ENCODE data around the gene ADAP2.

ADAP2 gene

DNA sequence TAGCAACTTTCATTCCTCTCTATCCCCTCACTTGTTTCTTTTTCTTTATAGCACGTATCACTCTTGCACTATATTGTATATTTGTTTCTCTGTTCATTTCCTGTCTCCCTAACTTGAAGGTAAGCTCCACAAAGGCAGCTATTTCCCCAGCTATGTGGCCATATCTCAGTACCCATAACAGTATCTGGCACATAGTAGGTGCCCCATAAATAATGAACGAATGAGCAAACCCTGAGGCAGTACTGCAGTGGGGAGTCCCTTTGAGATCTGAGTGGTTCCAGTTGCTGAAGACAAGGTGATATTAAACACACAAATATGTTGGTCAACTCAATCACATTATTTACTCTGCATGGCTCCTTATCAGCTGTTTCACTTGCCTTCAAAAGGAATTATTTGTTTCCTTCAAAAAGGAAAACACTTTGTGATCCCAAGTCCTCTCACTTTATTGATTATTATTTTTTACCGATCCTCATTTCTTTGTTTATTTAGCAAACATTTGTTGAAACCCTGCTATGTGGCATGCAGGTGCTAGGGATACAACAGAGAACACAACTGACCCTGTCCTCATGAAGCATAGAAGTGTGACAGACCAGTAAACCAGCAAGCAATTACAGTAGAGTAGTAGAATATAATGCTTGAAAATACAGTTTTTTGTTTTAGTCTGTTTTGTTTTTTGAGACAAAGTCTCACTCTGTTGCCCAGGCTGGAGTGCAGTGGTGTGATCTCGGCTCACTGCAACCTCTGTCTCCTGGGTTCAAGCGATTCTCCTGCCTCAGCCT lies 5.7 kb upstream of the ADAP2 start:
- H3K27me3 ChIP-seq (ENCODE audit: control insufficient read depth in 1 of 2, insufficient read depth in 2 of 2, low read length in 2 of 2): peaks cover 5 to 7% of the 10 kb centered on the region in 2 donors
- H3K9ac ChIP-seq (ENCODE audit: low read depth in 1 of 2, low read length in 2 of 2): no peak overlapping the region
- H3K9me3 ChIP-seq (ENCODE audit: control insufficient read depth in 1 of 2, low read length in 2 of 2): no peaks in the 10 kb centered on the region
- no peaks in the 10 kb centered on the region for H3K36me3 ChIP-seq (ENCODE audit: control insufficient read depth in 1 of 2, insufficient read depth in 2 of 2, low read length in 2 of 2)
- no peak overlapping the region for H3K4me3 ChIP-seq (ENCODE audit: low read depth in 1 of 2, low read length in 2 of 2)
- H3K27ac ChIP-seq (ENCODE audit: low read depth, low read length): no peak overlapping the region
- H3K4me1 ChIP-seq (ENCODE audit: control insufficient read depth in 1 of 2, insufficient read depth in 2 of 2, low read length in 2 of 2): no peaks in the 10 kb centered on the region

DNA sequence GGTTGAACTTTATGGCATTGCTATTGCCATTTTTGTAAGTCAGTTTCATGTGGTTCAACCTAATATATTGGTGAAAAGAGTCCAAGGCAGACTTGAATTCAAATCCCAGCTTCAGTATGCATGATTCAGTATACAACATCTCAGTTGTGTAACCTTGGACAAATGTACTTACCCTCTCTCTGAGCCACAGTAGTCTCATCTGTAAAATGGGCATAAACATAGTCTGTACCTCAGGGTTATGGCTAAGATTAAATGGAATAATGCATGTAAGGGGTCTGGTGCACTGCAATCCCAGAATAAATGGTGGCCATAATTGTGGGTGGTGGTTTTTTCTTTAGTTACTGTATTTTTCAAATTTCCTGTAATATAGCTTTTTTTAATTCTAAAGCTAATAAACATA lies 4.7 kb upstream of the ADAP2 start:
- H3K9me3 ChIP-seq (ENCODE audit: control insufficient read depth in 1 of 2, low read length in 2 of 2): no peaks in the 10 kb centered on the region

DNA sequence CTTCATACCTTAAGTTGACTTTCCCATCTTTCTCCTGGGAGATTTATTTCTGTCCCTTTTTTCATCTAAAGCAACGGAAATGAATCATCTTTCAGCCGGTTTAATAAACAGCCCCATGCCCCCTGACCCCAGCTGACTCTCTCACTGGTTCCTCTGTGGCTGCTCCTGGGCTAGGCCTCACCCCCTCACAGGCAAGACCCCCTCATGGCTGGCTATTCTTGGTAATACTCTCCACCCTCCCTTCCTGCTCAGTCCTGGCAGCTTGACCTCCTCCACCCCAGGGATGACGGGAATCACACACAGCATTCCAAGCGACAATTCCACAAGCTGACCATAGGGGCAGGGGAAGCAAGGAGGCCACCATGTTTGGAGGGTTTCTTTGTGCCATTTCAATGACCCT lies 1.5 kb upstream of the ADAP2 start:
- H3K9me3 ChIP-seq (ENCODE audit: control insufficient read depth in 1 of 2, low read length in 2 of 2): no peaks in the 10 kb centered on the region
- no peaks in the 10 kb centered on the region for H3K36me3 ChIP-seq (ENCODE audit: control insufficient read depth in 1 of 2, insufficient read depth in 2 of 2, low read length in 2 of 2)
- H3K9ac ChIP-seq (ENCODE audit: low read depth in 1 of 2, low read length in 2 of 2): no peak overlapping the region
- H3K27ac ChIP-seq (ENCODE audit: low read depth, low read length): no peak overlapping the region
- peaks cover 25% of the 10 kb centered on the region in 2 donors for H3K27me3 ChIP-seq (ENCODE audit: control insufficient read depth in 1 of 2, insufficient read depth in 2 of 2, low read length in 2 of 2)
- H3K4me3 ChIP-seq (ENCODE audit: low read depth in 1 of 2, low read length in 2 of 2): no peak overlapping the region
- H3K4me1 ChIP-seq (ENCODE audit: control insufficient read depth in 1 of 2, insufficient read depth in 2 of 2, low read length in 2 of 2): peaks cover 5% of the 10 kb centered on the region in 2 donors

More for the DNA sequence above, 4.7 kb upstream of the ADAP2 start:
- Histone ChIP-seq H3K4me1 (ENCODE audit: control insufficient read depth in 1 of 2, insufficient read depth in 2 of 2, low read length in 2 of 2) (peaks cover 5% of the 10 kb centered on the region in 2 donors), H3K4me3 (ENCODE audit: low read depth in 1 of 2, low read length in 2 of 2) (no peak overlapping the region), H3K27ac (ENCODE audit: low read depth, low read length) (no peak overlapping the region), H3K36me3 (ENCODE audit: control insufficient read depth in 1 of 2, insufficient read depth in 2 of 2, low read length in 2 of 2) (no peaks in the 10 kb centered on the region), H3K9ac (ENCODE audit: low read depth in 1 of 2, low read length in 2 of 2) (no peak overlapping the region), H3K27me3 (ENCODE audit: control insufficient read depth in 1 of 2, insufficient read depth in 2 of 2, low read length in 2 of 2) (peaks cover 12 to 14% of the 10 kb centered on the region in 2 donors)

DNA sequence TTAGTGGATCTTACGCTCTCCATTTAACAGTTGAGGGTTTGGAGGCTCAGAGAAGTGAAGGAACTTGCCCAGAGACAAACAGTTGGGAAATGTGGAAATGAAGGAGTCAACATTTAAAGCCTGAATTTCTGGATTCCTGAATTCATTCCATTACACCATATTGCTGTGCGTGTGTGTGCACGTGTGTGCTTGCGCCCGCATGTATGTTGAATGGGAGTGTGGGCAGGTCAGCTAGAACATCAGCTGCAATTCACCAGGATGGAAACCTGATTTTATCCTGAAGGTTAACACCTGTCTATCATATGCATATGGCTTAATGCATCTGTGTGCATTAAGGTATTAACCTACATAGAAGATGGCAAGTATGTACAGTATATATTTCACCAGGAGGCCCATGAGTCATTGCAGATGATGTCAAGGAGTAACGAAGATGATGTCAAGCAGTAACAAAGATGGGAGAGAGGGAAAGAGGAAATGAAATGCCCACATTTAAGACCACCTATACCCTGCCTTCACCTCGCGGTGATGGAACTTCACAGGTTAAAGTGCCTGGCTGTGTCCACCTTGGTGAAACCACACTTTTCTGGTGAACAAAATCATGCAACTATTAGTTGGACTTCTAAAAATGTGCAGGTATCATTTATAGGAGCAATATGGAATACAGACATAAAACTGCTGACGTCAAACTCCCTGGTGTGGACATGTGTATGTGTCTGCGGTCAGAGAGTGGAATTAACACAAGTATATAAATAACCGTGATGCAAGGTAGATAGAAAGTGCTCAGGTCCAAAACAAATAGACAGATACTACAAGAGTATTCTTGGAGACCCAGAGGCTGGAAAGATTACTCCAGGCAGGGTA lies 832 bp upstream of the ADAP2 start:
- H3K36me3 ChIP-seq (ENCODE audit: control insufficient read depth in 1 of 2, insufficient read depth in 2 of 2, low read length in 2 of 2): no peaks in the 10 kb centered on the region
- H3K27me3 ChIP-seq (ENCODE audit: control insufficient read depth in 1 of 2, insufficient read depth in 2 of 2, low read length in 2 of 2): peaks cover 25% of the 10 kb centered on the region in 2 donors
- no peak overlapping the region for H3K27ac ChIP-seq (ENCODE audit: low read depth, low read length)
- no peak overlapping the region for H3K9ac ChIP-seq (ENCODE audit: low read depth in 1 of 2, low read length in 2 of 2)
- H3K4me1 ChIP-seq (ENCODE audit: control insufficient read depth in 1 of 2, insufficient read depth in 2 of 2, low read length in 2 of 2): peaks cover 5% of the 10 kb centered on the region in 2 donors
- H3K4me3 ChIP-seq (ENCODE audit: low read depth in 1 of 2, low read length in 2 of 2): peak overlapping the region; percentile 49 to 61
- no peaks in the 10 kb centered on the region for H3K9me3 ChIP-seq (ENCODE audit: control insufficient read depth in 1 of 2, low read length in 2 of 2)

DNA sequence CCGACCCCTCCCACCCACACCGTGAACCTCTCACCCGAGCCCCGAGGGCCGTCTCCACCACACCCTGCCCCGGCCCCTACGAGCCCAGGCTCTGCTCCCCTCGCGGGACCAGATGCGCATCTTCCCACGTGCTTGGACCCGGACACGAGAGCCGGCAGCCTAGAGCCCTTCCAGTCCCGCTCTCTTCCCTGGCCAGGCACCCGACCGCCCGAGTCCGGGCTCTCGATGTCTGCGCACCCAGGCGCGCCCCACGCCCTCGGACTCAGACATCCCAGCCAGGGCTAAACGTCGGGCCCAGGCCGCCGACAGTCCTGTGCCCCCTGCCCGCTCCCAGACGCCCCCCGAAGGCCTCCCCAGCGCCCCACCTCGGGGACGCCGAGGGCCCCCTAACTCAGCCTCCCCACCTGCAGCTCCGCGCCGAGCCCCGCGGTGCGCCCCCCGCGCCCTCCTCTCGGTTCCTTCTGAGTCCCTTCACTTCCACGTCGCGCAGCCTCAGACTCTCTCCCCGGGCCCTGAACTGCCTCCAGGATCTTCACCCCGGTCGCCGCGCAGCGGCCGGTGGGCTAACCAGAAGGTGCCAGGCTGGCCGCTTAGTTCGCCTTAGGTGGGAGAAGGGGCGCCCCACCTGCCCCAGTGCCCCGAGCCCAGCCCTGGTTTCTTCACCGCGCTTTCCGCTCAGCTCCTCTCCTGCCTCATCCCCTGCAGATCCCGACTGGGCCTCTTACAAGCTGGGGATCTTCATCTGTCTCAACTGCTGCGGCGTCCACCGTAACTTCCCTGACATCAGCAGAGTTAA lies 688 bp downstream of the ADAP2 start:
- Histone ChIP-seq H3K27me3 (ENCODE audit: control insufficient read depth in 1 of 2, insufficient read depth in 2 of 2, low read length in 2 of 2) (peaks cover 25% of the 10 kb centered on the region in 2 donors), H3K4me1 (ENCODE audit: control insufficient read depth in 1 of 2, insufficient read depth in 2 of 2, low read length in 2 of 2) (peaks cover 5% of the 10 kb centered on the region in 2 donors), H3K36me3 (ENCODE audit: control insufficient read depth in 1 of 2, insufficient read depth in 2 of 2, low read length in 2 of 2) (no peaks in the 10 kb centered on the region), H3K9me3 (ENCODE audit: control insufficient read depth in 1 of 2, low read length in 2 of 2) (no peaks in the 10 kb centered on the region), H3K27ac (ENCODE audit: low read depth, low read length) (no peak overlapping the region), H3K9ac (ENCODE audit: low read depth in 1 of 2, low read length in 2 of 2) (peak overlapping the region in 1 of 2 donors; percentile 1), H3K4me3 (ENCODE audit: low read depth in 1 of 2, low read length in 2 of 2) (peak overlapping the region; percentile 49 to 61)

DNA sequence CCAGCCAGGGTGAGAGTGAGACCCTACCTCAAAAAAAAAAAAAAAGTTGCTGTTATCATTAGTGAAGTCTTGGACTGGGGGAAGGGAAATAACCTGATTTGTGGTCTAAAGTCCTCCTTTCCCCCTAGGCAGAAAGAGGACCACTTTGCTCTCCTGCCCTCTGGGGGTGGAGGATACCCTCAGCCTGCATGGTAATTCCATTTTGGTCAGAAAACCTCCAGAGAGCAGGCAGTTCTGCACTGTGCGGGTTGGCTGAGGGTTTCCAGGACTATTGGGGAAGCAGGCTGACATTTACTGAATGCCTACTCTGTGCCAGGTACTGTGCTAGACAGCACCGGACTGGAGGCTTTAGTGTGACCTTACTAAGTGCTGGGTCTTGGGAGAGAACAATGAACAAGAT lies 2.6 kb downstream of the ADAP2 start:
- Histone ChIP-seq H3K9ac (ENCODE audit: low read depth in 1 of 2, low read length in 2 of 2) (no peak overlapping the region), H3K27me3 (ENCODE audit: control insufficient read depth in 1 of 2, insufficient read depth in 2 of 2, low read length in 2 of 2) (peaks cover 25% of the 10 kb centered on the region in 2 donors), H3K9me3 (ENCODE audit: control insufficient read depth in 1 of 2, low read length in 2 of 2) (no peaks in the 10 kb centered on the region), H3K4me3 (ENCODE audit: low read depth in 1 of 2, low read length in 2 of 2) (no peak overlapping the region), H3K27ac (ENCODE audit: low read depth, low read length) (no peak overlapping the region), H3K36me3 (ENCODE audit: control insufficient read depth in 1 of 2, insufficient read depth in 2 of 2, low read length in 2 of 2) (no peaks in the 10 kb centered on the region), H3K4me1 (ENCODE audit: control insufficient read depth in 1 of 2, insufficient read depth in 2 of 2, low read length in 2 of 2) (peaks cover 5% of the 10 kb centered on the region in 2 donors)

DNA sequence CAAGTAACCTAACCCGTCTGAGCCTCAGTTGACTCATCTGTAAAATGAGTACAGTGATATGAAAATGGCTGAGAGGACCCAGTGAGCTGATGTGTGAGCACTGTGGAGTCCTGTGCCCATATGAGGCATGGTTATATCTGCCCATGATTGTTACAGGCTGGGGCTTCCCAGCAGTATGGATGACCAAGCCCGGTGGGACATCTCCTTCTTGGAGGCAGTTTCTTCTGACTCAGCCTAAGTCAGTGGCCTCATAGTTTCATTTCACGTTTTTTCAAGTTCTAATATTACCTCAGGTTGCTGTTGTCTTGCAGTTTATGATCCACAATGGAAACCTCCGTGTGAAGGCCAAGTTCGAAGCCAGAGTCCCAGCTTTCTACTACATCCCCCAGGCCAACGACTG lies 4.8 kb downstream of the ADAP2 start:
- H3K36me3 ChIP-seq (ENCODE audit: control insufficient read depth in 1 of 2, insufficient read depth in 2 of 2, low read length in 2 of 2): peaks cover 0 to 4% of the 10 kb centered on the region in 2 donors
- no peak overlapping the region for H3K27ac ChIP-seq (ENCODE audit: low read depth, low read length)
- H3K27me3 ChIP-seq (ENCODE audit: control insufficient read depth in 1 of 2, insufficient read depth in 2 of 2, low read length in 2 of 2): peaks cover 13 to 15% of the 10 kb centered on the region in 2 donors
- H3K4me3 ChIP-seq (ENCODE audit: low read depth in 1 of 2, low read length in 2 of 2): no peak overlapping the region
- no peaks in the 10 kb centered on the region for H3K9me3 ChIP-seq (ENCODE audit: control insufficient read depth in 1 of 2, low read length in 2 of 2)
- H3K4me1 ChIP-seq (ENCODE audit: control insufficient read depth in 1 of 2, insufficient read depth in 2 of 2, low read length in 2 of 2): peaks cover under 1 to 1% of the 10 kb centered on the region in 2 donors
- no peak overlapping the region for H3K9ac ChIP-seq (ENCODE audit: low read depth in 1 of 2, low read length in 2 of 2)

DNA sequence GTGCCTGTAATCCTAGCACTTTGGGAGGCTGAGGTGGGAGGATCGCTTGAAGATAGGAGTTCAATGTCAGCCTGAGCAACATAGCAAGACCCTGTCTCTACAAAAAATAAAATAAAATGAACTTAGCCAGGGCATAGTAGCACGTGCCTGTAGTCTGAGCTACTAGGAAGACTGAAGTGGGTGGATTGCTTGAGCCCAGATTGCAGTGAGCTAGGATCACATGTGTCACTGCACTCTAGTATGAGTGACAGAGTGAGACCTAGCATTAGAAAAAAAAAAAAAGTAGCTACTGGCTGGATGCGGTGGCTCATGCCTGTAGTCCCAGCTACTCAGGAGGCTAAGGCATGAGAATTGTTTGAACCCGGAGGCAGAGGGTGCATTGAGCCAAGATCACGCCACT lies 6.0 kb downstream of the ADAP2 start:
- Histone ChIP-seq H3K4me3 (ENCODE audit: low read depth in 1 of 2, low read length in 2 of 2) (no peak overlapping the region), H3K36me3 (ENCODE audit: control insufficient read depth in 1 of 2, insufficient read depth in 2 of 2, low read length in 2 of 2) (peaks cover 0 to 4% of the 10 kb centered on the region in 2 donors)

DNA sequence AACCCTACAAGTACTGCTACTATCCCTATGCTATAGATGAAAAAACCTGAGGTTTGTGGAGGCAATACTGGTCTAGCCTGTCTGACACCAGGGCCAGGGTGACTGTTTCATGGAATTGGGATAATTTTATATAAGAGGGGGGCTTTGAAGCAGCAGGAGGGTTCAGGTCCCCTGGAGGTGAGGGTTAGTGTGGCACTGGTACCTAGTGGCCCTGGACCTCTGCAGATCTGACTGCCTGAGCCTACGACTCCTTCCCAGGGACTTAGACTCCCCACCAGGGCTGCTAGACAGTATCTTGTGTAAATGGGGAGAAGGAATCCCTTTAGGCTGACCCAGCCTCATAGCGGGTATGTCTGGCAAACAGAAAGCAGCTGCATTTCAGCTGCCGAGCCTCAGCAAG lies 6.8 kb downstream of the ADAP2 start:
- Histone ChIP-seq H3K9me3 (ENCODE audit: control insufficient read depth in 1 of 2, low read length in 2 of 2) (no peaks in the 10 kb centered on the region), H3K27ac (ENCODE audit: low read depth, low read length) (no peak overlapping the region), H3K4me1 (ENCODE audit: control insufficient read depth in 1 of 2, insufficient read depth in 2 of 2, low read length in 2 of 2) (no peaks in the 10 kb centered on the region), H3K36me3 (ENCODE audit: control insufficient read depth in 1 of 2, insufficient read depth in 2 of 2, low read length in 2 of 2) (peaks cover 0 to 4% of the 10 kb centered on the region in 2 donors), H3K4me3 (ENCODE audit: low read depth in 1 of 2, low read length in 2 of 2) (no peak overlapping the region), H3K27me3 (ENCODE audit: control insufficient read depth in 1 of 2, insufficient read depth in 2 of 2, low read length in 2 of 2) (peaks cover 0 to 5% of the 10 kb centered on the region in 2 donors), H3K9ac (ENCODE audit: low read depth in 1 of 2, low read length in 2 of 2) (no peak overlapping the region)

More for the DNA sequence above, 6.0 kb downstream of the ADAP2 start:
- peaks cover 7 to 8% of the 10 kb centered on the region in 2 donors for H3K27me3 ChIP-seq (ENCODE audit: control insufficient read depth in 1 of 2, insufficient read depth in 2 of 2, low read length in 2 of 2)
- no peaks in the 10 kb centered on the region for H3K9me3 ChIP-seq (ENCODE audit: control insufficient read depth in 1 of 2, low read length in 2 of 2)
- no peak overlapping the region for H3K9ac ChIP-seq (ENCODE audit: low read depth in 1 of 2, low read length in 2 of 2)
- H3K4me1 ChIP-seq (ENCODE audit: control insufficient read depth in 1 of 2, insufficient read depth in 2 of 2, low read length in 2 of 2): no peaks in the 10 kb centered on the region
- no peak overlapping the region for H3K27ac ChIP-seq (ENCODE audit: low read depth, low read length)
